Muscle of back (tissue), 11 donors: ENCODE results near the gene SLC25A29. TPM values are rescaled to one million over a fixed set of nuclear protein-coding genes. Genes with fewer than 3 reads are reported as not detected.
"Not testable (repeated sequence)": the region's sequence is repeated elsewhere in the genome, so short reads cannot be mapped to it uniquely, and the experiment has no call there.

Experiments
- DNase-seq, 3 donors: peaks; one replicate each; pipeline versions ENCODE4 v3.0.0 to v3.0.0-alpha.2; 2013
- polyA plus RNA-seq, 10 donors: library from polyadenylated mRNA; unstranded; fragments of 120-200 nt; gene quantifications; one replicate each; pipeline ENCODE4 v1.2.1, GENCODE V29; 2013; ENCODE audit not compliant: insufficient read length in 10 of 10

The SLC25A29 gene
- polyA plus RNA-seq, 10 donors: 20.7 to 51.5 (median 25.0) TPM

DNA sequence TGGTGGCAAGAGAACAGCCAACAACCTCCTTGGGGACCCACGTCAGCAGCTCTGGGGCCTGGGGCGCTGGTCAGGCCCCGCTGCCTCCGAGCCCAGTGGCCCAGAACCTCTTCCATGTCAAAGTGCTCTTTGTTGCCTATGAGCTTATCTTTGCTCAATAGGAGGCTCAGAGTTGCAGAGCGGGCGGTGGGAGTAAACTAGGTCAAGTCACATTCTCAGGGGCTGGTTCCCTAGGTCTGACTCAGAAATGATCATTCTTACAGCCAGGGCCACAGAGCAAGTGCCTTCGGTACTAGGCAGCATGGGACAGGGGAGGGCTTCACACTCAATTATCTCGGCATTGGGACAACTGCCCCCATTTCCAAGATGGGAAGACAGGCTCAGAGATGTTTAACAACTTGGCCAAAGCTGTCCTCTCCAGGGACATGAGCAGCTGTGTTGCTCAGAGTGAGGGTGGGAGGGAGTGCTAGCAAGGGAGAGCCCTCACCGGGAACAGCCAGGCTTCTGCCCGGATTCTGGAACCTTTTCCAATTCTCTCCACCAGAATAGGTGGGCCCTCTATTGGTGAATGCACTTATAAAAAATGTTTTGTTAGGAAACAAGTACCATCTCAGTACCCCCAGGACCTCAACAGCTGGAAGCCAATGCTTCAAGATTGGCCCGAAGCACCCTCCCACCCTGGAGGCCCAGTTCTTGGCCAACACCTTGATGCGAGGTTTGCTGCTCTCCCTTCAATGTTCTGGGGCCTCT, 11.9 kb downstream of the SLC25A29 start:
- DNase-seq: no peak

DNA sequence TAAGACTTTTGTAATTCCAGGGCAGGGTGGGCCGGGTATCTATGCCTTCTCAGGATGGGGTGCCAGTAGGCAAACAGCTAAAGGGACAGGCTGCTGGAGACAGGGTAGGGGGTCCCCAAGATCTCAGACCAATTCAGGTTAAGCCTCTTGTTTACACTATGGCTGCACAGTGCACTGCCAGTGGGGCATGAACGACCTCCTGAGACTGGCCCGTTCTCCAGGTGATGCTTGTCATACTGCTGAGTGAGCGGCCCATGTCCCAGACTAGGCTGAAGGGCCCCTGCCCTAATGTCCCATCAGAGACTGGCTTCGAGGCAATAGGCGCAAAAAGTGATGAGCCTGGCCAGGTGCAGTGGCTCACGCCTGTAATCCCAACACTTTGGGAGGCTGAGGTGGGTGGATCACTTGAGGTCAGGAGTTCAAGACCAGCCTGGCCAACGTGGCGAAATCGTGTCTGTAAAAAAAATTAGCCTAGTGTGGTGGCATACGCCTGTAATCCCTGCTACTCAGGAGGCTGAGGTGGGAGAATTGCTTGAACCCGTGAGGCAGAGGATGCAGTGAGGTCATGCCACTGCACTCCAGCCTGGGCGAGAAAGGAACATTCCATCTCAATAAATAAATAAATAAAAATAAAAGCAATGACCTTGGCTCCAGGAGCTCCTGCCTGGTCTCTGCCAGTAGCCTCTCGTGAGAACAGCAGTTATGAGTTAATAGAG, 12.6 kb downstream of the SLC25A29 start:
- no peak for DNase-seq

DNA sequence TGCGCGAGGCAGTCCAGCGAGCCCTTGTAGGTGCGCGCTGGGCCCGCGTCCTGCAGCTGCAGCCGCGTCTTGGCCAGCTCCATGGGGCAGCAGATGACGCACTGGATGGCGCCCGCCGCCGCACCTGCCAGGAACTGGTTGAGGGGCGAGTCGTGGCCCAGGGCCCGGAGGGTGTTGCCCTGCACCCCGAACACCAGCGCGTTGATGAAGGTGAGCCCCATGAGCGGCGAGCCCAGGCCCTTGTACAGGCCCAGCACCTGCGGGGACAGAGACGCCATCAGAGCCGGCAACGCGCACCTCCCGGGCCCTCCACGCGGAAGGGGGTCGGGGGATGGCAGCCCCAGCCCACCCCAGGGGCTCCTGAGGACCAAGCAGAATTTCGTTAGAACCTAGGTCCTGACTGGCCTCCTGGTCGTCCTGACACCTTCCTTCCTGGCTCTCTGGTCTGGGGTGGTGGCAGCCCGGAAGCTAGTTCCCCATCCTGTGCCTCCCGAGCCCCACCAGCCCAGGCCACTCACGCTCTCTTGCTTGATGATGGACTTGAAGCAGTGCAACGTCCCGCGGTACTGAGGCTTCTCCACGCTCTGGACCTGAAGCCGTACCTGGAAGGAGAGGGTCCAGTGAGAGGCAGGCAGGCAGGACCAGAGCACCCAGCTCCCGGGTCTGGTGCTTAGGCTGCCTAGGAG, 13.3 kb downstream of the SLC25A29 start:
- DNase-seq: no peak

DNA sequence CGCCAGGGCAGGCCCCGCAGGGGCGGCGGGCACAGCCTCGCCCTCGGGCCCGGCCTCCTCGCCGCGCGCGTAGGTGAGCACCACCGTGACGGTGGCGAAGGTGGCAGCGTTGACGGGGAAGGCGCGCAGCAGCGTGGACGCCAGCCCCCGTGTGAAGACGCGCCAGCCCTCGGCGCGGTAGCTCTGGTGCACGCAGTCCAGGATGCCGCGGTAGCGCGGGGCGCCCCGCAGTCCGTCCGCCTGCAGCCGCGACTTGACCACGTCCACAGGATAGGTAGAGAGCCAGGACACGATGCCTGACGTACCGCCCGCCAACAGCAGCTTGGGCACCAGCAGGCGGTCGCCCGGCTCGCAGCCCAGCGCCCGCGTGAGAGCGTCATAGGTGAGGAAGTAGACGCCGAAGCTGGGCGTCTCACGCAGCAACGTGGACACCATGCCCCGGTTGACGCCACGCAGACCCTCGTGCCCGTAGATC, 13.9 kb downstream of the SLC25A29 start:
- no peak for DNase-seq

DNA sequence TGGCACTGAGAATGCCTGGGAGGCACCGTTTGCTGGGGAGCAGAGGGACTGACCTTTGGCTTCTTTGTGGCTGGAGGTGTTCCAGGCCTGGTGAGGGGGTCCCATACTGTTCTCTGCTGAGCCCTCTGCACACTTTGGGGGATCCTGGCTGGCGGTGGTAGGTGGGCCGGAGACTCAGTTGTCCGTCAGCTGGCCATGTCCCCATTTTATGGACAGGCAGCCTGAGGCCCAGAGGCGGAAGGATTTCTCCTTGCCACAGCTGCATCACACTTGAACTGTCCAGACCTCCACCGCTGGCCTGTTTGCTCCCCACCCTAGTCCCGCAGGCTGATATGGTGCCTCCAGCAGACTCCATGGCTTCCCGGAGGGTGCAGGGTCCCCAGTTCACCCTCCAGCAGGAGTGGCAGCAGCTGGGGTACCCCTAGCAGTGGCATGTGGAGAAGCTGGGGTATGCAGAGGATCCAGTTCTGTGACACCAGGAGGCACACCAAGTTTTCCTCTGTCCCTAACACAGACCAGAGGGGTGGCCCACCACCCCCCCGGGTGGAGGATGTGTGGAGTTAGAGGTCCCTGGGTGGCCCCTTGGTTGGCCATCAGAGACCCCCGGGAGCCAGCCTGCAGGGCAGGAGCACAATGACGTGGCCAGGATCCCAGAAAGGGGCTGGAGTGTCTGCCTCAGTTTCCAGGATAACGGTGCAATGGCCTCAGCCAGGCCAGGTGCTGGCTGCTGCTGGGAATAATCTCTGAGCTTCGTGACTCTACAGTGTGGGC, 14.8 kb downstream of the SLC25A29 start:
- no peak for DNase-seq

DNA sequence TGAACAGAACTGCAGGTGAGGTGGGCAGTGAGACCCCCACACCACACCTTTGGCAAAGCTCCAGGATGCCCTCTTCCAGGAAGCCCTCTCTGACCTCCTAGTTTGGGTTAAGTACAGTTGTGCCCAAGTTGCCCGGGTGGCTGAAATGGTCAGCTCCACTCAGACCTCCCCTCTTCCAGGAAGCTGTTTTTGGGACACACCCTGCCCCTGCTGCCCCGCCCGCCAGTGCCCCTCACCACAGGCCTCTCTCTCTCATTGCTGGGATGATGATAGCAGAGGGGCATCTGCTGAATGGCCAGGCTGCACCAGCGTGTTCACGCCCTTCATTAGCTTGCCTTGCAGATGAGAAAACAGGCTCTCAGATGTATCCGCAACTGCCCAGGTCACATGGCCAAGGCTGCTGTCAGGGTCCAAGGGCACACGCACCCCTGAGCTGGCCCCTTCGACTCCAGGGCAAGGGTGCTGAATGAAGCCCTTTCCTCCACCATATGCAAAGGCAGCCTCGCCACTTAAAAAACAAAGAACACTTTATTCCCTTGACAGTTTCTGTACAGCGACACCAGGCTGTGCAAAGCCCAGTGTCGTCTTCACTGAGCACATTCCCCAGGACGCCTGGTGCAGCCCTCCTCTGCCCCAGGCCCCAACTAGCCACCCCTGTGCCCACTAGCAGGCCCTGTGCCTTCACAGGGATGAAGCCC, 15.5 kb downstream of the SLC25A29 start:
- no peak for DNase-seq

DNA sequence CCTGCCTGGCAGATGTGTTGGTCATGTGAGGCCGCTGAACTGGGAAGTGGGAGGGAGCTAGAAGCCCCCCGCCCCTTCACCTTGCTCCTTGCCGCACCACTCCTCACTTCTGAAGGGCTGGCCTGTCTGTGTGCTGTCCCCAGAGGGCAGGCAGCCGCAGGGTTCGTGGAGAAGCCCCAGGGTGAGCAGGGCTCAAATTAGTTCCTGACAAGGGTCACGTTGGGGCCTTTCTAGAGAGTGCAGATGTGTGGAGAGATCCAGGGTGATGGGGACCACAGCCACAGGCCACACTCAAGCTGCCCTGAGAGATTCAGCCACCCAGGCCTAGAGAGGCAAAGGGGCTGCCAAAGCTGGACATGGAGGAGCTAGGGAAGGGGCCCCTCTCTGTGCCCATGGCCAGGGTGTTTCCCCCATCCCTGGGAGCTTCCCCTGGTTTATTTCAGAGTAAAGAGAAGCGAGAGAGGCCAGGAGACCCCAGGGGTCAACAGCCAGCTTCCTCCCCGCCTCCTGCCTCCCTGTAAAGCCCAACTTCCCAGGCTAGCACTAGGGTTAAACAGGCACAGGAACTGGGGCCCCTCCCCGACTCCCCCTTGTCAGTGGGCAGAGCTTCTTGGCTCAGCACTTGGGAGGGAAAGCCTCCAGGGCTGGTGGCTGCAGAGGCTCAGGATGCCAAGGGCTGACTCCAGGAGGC, 16.2 kb downstream of the SLC25A29 start:
- DNase-seq: no peak

DNA sequence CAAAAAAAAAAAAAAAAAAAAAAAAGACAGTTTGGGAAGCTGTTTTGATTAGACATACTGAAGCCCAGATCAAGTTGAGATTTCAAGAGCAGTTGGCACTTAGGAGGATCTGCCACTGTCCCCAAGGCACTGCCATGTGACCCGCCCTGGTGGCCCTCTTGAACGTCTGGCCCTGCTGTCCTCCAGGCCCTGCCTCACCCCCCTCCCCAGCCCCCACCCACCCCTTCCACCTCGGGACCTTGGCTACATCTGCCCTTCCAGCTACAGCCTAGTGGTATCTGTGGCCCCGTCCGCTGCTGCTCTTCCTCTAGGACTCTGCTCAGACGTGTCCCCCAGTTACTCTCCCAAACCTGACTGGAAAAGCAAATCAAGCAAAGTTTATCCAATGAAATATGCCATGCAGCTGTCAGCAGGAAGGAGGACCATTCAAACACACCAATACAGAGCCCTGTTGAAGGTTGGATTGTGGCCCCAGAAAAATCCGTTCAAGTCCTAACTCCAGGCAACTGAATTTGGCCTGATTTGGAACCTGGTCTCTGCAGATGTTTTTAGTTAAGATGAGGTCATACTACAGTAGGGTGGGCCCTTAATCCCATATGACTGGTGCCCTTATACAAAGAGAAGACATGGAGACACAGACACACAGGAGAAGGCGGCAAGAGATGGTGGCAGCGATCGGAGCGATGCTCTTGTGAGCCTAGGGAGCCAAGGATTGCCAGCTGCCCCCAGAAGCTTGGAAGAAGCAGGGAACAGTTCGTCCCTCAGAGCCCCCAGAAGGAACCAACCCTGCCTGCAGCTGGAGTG, 17.7 kb downstream of the SLC25A29 start:
- DNase-seq: no peak

DNA sequence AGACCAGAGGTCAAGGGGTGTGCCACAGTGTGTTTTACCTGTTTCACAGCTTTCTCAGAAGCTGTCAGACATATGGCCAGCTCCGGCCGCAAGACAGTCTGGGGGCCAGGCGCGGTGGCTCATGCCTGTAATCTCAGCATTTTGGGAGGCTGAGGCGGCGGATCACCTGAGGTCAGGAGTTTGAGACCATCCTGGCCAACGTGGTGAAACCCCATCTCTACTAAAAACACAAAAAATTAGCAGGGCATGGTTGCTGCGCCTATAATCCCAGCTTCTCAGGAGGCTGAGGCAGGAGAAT, 18.3 kb downstream of the SLC25A29 start:
- not testable (repeated sequence) for DNase-seq

DNA sequence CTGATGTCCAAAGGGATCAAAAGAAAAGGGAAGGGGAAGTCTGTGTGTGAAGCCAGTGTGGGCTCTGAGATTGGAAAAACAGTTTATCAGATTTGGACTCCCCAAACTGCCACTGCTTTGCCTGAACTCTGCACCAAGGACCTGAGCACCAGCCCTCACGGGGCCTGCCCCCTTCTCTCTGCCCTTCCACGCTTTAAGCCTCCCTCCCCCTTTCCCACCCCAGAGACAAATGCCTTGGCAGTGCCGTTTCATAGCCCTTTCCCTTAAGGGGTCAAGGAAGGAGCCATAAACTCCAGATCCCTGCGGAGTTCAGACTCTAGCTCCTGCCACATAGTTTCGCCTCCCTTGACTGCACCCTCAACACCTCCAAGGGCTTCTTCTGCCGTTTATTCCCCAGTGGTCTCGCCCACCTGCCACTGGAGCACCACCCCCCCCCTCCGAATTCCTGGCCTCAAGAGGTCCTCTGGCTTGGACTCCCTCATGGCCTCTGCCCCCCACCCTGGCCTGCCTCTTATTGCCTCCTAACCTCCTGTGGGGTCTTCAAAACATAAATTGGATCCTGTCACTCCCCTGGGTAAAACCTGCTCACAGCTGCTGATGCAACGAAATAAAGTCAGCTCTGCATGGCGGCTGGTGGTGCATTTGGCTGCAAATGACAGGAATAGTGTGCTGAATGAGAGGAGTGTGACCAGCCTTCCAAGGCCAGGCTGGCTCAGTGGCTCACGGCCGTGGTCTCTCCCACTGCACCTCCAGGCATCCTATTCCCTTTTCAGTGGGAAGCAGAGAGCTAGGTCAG, 18.8 kb downstream of the SLC25A29 start:
- DNase-seq: no peak

DNA sequence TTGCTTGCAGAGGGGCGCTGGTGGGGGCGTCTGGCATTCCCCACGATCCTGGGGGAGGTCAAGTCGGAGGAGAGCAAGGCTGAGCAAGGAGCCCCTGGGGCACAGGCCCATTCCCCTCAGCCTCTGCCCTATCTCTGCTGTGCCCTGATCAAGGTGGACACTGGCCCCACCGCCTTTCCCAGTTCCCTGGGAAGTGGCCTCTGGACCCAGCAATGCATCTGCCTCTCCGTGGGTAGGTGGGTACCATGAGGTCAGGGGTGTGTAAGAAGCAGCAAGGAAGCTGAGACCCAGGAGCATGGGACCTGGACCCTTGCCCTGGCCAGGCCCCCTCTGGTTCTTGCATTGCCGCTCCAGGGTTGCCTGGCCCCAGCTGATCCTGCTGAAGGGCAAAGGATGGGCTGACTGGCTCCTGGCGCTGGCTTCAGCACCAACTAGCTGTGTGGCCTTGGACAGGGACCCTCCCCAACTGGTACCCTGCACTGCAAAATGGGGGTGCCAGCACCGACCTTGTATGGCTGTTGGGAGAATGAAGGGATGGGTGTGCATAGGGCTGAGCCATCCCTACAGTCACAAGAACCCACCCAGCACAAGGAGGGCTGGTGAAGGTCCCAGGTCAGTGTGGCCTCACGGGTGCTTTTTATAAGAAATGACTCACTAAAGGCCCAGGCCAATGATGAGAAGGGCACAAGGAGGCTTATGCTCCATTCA, 19.6 kb downstream of the SLC25A29 start:
- no peak for DNase-seq

DNA sequence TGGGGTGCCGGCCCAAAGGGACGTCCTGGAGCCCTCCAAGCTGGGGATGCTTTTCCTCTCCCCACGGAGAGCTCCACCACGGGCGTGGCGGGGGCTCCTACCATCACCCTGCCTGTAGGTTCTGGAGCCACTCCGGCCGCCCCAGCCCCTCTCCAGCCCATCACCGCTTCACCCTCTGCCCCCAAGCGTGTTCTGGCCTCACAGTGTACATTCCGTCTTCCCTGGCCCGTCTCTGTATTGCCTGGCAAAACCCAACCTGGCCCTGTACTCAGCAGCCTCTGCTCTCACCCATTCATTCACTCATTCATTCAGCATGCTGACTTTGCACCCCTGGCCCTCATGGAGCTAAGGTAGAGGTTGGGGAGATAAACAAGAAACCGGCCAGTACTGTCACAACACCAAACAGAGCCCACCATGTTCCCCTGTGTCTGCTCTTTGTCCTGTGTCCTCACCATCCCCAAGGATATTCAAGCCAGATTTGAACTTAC, 20.3 kb downstream of the SLC25A29 start:
- no peak for DNase-seq

DNA sequence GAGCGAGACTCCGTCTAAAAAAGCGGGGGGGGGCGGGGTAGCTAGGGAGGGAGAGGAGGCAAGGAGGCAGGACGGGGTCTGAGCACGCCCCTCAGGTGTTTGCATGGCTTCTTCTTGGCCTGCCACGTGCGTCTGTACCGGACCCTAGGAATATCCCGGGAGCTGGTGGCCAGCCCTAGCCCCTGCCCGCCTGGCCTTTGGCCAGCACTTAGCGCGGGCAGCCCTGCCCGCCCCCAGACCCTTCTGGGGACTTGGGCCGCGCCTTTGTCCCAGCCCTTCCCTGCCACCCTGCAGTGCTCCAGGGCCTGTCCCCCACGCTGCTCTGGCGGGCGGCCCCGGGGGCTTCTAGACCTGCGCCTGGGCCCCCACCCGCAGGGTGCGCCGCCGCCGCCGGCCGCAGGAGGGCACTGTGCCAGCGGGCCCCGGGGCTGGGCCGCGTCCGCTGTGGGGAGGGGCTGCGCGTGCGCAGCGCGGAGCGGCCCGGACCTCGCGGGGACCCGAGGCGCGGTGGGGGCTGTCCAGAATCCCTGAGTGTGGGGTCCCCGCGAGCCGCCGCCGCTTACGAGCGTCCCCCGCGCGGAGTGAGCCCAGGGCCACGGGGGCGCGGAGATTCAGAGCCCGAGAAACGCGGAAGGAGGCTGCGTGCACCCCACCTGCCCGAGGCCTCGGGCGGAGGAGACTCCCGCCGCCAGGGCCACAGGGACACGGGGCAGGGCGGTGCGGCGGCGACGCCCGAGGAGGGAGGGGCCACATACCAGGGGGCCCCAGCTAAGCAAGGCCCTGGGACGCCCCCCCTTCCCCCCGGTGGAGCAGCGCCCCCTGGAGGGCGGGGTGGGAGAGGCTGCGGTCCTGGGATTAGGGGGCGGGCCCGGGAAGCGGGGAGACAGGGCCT, 21.0 kb downstream of the SLC25A29 start:
- peak; percentile 65 to 89 (median 86) for DNase-seq

DNA sequence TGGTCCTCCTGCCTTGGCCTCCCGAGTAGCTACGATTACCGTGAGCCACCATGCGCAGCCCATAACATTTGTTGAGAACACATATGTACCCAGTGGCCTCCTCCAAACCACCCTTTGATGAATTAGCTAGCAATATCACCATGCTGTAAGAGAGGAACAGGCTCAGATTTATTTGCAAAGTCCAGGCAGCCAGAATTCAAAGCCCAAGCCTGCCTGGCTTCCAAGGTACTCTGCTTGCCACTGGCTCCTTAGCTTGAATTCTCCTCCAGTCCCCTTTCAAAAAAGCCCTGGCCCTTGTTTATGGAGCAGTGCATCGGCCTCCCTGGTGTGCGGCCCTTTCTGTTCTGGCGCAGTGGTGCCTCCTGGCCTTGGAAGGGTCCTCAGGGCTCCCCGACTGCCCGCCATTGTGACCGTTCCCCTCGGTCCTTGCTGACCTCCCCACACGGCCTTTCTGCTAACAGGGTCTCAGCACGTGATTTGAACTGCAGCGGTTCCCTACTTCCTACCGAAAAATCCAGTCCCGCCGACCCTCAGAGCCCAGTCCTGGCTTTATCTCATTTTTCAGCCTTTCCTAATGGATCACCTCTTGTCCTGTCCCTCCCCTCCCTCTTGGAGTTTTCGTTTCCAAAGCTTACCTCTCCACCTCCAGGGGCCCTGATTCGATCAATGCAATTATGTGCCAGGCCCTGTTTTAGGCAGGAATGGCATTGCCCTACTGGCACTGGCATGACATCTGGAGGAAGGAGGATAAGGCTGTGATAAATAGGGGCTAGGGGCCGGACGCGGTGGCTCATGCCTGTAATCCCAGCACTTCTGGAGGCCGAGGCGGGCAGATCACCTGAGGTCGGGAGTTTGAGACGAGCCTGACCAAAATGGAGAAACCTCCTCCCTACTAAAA, 22.0 kb downstream of the SLC25A29 start:
- no peak for DNase-seq

DNA sequence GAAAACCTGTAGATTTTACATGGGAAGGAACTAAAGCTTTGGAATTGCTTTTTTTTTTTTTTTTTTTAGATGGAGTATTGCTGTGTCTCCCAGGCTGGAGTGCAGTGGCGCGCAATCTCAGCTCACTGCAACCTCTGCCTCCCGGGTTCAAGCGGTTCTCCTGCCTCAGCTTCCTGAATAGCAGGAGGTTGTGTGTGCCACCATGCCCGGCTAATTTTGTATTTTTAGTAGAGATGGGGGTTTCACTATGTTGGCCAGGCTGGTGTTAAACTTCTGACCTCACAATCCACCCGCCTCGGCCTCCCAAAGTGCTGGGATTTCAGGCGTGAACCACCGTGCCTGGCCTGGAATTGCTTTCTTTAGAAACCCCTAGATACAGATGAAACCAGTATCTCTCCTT, 22.8 kb downstream of the SLC25A29 start:
- DNase-seq: not testable (repeated sequence)
